ENCODE results near the gene ARID5A.

DNA sequence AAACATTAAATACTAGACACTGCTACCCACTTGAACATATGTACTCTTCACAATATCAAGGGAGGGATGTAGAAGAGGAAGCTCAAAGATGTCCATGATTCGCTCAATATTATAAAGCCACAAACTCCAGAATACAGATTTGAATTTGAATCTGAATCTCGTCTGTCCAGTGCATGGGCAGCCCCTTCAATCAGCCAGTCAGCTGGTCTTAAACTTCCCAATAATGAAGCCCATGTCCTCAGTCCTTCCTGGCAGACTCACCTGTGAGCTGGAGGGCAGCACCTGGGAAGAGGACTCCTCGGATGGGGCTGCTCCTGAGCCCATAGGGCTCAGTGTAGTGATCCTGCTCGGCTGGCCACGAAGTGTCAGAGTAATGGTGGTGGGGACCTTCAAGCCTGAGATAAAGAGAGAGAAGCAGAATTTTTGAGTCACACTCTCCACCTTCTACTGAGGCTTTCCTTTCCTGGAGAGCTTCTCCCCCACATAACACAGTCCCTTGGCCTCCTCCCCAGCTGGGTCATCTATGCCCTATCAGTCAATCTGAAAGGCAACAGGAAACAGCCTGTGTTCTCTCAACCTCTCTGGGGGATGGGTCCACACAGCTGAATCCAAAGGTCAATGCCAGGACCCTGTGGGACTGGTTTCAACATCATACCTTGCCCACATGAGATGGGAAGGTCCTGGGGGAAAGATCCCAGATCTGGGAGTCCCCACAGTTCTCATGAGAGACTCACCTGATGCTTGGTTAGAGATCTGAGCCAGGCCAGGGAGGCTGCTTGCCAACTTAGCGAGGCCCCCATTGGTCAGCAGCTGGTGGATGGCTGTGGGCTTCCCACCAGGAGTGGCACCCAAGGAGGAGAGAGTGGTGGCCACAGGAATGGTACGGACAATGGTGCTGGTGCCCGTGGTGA, 65.1 kb downstream of the ARID5A start:
- TF ChIP-seq GABPA (IDR thresholded peaks at IDR 0.05; ENCODE audit: low read depth), result no peak
- TF ChIP-seq, protein P1, sequence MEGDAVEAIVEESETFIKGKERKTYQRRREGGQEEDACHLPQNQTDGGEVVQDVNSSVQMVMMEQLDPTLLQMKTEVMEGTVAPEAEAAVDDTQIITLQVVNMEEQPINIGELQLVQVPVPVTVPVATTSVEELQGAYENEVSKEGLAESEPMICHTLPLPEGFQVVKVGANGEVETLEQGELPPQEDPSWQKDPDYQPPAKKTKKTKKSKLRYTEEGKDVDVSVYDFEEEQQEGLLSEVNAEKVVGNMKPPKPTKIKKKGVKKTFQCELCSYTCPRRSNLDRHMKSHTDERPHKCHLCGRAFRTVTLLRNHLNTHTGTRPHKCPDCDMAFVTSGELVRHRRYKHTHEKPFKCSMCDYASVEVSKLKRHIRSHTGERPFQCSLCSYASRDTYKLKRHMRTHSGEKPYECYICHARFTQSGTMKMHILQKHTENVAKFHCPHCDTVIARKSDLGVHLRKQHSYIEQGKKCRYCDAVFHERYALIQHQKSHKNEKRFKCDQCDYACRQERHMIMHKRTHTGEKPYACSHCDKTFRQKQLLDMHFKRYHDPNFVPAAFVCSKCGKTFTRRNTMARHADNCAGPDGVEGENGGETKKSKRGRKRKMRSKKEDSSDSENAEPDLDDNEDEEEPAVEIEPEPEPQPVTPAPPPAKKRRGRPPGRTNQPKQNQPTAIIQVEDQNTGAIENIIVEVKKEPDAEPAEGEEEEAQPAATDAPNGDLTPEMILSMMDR (IDR thresholded peaks at IDR 0.05; ENCODE audit: insufficient read depth, low read length), result no peak

All from HL-60 (cell line).